Measurements from ENCODE around the gene NMU.
A peak's percentile ranks its signal among the peaks of the same experiment; 100 is the strongest.
"Not testable (repeated sequence)": the region's sequence is repeated elsewhere in the genome, so short reads cannot be mapped to it uniquely, and the experiment has no call there.

NMU gene, protein sequence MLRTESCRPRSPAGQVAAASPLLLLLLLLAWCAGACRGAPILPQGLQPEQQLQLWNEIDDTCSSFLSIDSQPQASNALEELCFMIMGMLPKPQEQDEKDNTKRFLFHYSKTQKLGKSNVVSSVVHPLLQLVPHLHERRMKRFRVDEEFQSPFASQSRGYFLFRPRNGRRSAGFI
- total RNA-seq, result 0 to 4.4 (median 0) reads per million in 18 experiments

DNA sequence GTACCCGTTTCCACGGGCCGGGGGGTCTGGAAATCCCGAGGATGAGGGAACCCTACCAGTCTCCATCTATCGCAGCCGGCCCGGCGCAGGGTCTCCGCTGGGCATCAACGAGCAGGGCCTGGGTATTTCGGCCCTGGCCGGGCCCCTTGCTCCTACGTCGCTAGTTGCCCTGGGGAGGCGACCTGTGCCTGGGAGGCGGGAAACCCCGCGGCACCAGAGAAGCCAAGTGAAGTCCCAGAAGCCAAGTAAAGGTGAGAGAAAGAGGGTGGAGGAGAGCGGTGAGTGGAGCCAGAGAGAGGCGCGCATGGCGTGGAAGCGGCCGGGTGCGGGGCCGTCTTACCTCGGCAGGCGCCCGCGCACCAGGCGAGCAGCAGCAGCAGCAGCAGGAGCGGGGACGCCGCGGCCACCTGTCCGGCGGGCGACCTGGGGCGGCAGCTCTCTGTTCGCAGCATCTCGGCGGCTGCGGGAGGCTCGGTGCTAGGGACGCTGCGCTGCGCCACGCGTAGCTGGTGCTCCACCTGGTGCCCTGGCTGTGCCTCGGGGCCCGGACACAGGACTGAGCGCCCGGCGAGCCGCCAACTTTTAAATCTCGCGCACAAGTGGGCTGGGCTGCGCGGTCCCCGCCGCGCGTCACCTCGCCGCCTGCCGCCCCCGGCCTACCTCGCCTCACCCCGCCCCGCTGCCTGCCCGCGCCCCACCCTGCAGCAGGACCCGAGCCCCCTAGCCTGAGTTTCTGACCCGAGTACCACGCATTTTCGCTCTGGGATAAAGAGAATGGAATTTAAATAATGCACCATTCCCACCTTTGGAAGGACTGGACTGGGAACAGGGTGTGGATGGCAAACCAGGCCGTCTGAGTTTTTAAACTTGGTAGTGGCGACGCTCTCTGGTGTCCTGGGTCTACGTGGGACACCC lies at the start of gene NMU:
NMU (minus strand) TSS at position 558 of the 915 bp plus-strand sequence; CDS start at position 452, 106 bp downstream.
- peak in 1 of 2 donors; percentile 4 for DNase-seq

DNA sequence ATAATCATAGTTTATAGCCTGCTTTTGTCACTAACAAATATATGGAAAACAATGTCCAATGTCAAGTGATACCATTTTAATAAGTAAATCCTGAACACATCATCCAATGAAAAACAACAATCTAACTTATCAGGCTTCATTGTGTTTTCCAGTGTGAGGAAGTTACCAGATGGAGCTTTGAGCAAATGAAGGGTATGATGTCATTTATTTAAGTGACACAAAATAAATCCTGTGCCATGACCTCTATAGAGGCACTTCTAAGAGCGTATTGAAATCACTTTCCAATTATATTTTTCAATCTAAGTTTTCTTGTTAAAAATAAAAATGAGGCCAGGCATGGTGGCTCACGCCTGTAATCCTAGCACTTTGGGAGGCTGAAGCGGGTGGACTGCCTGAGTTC lies 48.2 kb upstream of the NMU start:
- no peak for DNase-seq

DNA sequence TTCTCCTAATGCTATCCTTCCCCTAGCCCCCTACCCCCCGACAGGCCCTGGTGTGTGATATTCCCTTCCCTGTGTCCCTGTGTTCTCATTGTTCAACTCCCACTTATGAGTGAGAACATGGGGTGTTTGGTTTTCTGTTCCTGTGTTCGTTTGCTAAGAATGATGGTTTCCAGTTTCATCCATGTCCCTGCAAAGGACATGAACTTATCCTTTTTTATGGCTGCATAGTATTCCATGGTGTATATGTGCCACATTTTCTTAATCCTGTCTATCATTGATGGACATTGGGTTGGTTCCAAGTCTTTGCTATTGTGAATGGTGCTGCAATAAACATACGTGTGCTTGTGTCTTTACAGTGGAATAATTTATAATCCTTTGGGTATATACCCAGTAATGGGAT lies 46.7 kb upstream of the NMU start:
- DNase-seq, result not testable (repeated sequence)

DNA sequence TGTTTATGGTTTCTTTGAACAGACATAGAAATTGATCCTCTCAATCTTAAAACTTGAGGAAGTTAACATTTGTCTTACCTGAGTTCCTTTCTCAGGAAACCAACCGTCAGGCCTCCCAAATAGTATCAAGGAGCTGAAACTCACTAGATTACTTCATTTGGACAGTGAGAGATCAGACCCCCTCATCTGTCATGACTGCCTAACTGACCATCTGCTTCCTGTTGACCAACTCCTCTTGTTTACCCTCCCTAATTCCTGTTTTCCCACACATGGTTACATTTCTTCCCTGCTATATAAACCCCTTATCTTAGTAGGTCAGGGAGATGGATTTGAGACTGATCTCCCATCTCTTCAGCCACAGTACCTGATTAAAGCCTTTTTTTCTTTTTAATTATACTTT lies 46.2 kb upstream of the NMU start:
- DNase-seq, result no peak

DNA sequence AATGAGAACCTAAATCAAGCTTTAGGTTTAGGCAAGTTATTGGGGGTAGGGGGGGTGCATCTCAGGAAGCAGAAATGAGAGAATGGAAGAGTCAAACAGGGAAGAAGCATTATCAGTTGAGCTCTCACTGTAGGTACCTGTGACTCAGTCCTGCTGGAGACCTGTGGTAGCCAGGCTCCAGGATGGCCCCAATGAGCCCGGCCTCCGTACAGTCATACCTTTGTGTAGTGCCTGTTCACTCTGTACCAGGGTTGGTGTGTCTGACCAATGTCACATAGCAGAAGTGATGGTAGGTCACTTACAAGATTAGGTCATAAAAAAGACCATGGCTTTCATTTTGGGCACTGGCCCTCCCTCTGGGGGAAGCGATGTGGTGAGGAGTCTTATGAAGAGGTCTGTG lies 45.3 kb upstream of the NMU start:
- DNase-seq, result no peak

DNA sequence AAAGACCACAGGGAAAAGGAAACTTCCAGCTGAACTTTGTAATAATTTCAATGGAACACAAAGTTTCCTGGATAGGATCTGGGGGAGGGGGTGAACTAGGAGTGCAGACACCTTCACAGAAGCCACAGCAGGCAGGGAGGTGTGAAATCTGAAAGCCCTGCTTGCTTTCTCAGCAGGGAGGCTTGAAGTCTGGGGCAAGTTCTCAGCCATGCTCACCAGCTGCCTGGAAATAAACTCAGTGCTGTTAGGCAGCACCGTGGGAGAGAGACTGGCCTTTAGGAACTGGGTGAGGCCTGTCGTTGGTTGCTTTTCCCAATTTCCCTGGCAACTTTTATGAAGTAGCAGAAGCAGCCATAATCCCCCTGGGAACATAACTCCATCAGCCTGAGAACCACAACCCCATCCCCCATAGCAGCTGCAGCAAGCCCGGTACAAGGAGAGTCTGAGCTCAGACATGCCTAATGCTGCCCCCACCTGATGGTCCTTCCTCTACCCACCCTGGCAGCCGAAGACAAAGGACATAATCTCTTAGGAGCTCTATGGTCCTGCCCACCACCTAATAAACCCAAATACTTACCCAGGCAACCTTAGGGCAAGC lies 39.2 kb upstream of the NMU start:
- DNase-seq, result no peak

DNA sequence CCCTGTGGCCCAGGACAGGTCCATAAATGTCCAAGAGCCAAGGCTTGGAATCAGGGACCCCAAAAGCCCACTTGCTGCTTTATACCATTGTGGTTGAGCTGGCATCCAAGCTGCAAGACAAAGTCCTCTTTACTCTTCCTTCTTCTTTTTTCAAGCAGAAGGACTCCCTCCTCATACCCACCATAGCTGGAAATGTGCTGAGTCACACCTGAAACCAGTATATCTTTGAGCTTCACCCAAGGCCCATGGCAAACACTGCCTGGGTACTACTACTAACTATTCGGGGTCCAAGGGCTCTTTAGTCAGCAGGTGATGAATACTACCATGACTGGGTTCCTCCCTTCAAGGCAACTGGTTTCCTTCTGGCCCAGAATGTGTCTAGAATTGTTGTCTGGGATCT lies 37.3 kb upstream of the NMU start:
- DNase-seq, result no peak

DNA sequence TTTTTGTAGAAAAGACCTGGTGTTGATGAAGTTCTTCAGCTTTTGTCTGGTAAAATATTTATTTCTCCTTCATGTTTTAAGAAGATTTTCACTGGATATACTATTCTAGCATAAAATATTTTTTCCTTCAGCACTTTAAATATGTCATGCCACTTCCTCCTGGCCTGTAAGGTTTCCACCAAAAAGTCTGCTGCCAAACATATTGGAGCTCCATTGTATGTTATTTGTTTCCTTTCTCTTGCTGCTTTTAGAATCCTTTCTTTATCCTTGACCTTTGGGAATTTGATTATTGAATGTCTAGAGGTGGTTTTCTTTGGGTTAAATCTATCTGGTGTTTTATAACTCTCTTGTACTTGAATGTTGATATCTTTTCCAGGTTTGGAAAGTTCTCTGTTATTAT lies 35.6 kb upstream of the NMU start:
- DNase-seq, result no peak

DNA sequence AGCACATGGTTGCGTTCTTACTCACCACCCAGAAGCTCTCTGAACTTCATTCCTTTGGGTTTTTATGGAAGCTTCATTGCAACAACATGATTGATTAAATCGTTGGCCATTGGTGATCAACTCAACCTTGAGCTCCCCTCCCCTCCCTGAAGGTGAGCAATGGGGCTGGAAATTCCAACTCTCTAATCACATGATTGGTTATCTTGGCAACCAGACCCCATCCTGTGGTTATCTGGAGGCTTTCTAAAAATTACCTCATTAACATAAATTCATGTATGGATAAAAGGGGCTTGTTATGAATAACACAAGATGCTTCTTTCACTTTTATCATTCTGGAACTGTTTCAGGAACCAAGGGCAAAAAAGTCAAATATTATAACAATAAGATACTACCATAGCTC lies 34.6 kb upstream of the NMU start:
- DNase-seq, result no peak

DNA sequence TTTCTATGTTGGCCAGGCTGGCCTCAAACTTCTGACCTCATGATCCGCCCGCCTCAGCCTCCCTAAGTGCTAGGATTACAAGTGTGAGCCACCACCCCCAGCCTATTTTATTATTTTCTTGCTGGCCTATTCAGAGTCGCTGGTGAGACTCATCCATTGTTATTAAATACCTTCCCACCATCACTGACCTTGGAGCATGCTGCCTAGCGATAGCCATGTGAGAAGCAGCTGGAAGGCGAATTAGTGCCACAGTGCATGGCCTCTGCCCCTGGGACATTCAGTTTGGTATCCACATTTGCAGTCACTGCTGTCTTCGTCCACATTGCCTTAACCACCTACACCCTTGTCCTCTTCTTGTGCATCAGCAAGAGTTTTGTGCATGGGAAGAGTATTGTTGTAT lies 32.4 kb upstream of the NMU start:
- DNase-seq, result no peak

DNA sequence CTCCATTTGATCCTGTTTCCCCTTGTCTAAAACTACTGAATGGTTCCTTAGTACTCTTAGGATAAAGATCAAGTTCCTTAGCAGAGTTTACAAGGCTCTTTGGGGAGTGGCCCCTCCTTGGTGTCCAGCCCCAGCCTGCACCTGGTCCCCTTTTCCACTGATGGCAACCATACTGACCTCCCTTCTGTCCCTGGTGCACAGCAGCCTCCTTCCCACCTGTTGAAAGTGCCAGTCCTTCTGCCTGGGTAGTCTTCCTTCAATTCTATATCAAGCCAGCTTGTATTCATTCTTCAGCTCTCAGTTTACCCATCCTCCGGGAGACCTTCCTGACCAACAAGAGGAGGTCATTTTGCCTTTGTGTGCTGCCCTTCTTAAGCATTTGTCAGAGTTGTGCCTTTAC lies 30.4 kb upstream of the NMU start:
- no peak for DNase-seq

DNA sequence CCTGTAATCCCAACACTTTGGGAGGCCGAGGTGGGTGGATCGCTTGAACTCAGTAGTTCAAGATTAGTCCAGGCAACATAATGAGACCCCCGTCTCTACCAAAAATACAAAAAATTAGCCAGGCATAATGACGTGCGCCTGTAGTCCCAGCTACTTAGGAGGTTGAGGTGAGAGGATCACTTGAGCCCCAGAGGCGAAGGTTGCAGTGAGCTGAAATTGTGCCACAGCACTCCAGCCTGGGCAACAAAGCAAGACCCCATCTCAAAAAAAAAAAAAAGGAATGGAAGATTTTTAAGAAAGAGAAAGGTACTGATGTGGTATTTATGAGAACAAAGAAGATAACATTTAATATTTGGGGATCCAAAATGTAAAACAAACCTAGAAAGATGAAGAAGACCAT lies 27.0 kb upstream of the NMU start:
- no peak for DNase-seq

DNA sequence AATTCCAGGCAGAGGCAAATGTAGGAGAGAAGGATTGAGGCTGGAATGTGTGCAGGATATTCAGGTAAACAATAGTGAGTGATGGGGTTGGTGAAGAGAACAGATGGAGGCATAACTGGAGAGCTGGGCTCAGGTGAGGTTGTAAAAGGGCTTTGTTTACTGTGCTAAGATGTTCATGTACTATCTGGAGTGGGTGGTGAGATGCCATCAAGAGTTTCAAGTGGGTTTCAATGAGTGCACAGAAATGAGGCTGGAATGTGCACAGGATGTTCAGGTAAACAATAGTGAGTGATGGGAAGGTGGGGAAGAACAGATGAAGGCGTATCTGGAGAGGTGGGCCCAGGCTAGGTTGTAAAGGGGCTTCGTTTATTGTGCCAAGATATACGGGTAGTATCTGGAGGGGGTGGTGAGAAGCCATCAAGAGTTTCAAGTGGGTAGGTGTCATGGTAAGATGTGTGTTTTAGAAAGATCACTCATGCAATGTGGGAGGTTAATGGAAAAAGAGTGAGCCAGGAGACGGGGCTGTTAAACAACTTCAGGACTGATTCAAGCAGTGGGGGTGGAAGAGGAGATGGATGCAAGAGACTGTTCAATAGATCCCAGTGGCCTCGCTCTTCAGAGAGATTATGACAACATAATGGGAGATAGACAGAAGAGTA lies 25.4 kb upstream of the NMU start:
- DNase-seq, result no peak

DNA sequence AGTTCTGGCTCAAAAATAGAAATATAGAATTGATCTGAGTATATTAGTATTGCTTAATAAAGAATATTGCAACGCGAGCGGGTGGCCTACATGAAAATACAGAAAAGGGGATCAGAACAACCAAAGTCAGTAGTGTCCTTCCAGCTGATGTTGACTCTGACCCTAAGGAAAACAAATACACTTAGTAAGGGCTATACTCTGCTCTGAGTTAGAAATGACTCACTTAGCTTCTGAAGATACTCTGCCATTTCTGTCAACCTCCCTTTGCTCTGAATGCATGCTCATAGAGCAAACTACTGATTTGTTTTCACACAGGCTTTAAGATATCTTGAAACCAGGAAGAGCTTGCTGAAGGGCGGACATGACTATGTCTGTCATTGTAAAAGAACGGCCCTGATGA lies 22.6 kb upstream of the NMU start:
- DNase-seq, result no peak

DNA sequence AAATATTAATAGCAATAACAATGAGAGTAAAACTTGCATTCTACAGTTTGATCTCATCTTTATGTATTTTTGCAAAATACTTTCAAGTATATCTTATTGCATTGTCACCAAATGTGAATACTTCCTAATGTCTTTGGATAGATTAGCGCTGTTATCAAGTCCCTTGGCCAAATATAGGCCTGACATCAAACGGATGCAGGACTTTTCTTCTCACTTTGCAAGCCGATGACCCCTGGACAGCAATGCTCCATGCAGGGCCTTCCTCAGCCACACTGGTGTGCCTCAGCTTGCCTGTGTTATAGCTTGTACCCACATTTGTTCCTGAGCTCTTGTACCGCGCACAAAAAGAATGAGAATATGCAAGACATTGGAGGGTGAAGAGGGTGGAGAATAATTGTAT lies 18.0 kb upstream of the NMU start:
- no peak for DNase-seq

DNA sequence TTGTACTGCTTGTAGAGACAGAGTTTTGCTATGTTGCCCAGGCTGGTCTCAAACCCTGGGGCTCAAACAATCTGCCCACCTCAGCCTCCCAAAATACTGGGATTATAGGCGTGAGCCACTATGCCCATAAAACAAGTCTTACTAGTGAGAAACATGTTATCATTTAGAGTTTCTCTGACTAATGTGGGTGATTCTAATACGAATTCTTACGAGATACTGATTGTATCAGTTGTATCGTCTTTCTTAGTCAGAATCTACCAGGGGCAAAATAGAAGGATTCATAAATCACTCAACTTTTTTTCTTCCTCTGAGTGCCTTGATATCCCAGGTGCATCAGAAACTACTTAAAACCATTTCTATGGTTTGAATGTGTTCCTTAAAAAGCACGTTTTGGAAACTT lies 14.4 kb upstream of the NMU start:
- no peak for DNase-seq

DNA sequence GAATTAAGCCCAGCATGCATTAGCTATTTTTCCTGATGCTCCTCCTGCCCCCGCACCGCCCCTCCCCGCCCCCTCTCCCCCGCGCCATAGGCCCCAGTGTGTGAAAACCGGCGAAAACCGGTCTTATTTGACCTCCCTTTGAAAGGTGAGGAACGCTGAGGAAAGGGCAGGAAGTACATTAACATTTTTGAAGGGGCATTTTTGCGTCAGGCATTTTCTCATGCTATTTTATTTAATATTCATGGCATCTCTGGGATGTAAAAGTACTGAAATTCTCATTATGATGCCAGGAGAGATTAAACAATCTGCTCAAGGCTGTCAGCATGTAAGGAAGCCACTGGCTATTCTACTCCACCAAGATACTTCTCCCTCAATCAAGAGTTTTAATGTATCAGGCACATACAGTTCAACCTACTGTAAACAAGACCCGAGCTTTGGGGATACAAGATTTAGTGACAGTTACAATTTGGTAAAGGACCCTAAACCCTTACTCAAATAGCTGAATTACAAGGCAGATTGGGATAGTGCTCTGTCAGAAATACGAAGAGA lies 1.2 kb upstream of the NMU start:
- no peak for DNase-seq

DNA sequence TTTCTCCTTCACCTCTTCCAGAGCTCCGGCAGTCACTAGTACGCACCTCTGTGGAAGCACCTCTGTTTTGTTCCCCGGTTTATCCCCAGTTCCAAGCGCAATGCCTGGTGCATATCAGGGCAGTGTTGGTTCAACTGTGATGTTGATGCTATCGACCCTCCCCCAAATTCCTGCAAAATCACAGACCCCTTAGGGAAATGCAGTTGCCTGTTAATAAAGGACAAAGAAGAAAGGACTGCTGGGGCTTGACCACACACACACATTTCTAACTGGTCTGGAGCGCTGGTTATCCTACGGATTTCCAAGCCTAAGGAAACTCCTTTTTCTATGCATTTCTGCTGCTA lies 530 bp upstream of the NMU start:
- DNase-seq, result no peak

DNA sequence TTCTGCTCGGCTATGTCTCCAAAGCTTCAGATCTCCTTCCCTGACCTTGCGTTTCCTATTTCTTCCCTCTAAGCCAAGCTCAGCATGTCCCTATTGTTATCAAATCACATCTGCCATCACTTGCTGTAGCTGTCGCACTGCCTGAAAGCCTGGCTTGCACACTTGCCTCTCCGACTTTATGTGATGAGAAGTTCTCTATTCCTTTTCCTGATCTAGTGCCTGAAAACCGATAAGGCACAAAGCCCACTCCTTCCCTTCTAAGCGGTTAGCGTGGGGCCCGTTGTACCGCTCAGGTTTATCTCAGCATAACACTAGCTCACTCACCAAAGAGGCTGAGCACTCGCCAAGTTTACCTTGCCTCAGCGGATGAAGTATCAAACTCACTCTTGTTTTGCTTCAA lies 816 bp downstream of the NMU start:
- DNase-seq, result no peak

DNA sequence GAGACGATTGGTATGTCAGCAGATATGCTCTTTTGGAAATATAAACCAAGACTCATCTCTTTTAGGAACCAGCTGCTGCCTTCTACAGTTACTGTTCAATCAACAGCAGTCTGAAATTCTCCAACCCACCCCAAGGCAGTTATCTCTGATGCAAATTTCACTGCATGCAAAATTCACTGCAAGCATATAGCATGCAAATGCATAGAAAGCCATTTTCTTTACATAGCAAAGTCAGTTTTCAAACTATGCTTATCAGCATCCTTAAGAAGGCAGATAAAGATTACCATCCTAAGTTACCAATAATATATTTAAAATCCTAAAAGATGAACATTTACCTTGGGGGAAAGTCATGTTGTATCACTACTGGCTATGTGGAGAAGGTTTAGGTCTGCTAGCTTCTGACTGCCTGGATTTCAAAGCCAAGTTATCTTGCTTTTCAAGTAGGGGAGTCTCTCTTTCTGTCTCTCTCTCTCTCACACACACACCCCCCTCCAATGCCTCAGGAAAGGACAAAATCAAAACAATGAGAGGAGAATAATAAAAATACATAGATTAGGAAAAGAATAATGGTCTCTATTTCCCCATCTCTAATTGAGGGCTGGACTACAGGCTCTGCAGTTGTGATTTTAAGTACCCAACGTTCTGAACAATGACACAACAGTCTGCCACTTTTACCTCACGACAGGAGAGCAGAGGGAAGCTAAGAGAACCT lies 1.5 kb downstream of the NMU start:
- no peak for DNase-seq

DNA sequence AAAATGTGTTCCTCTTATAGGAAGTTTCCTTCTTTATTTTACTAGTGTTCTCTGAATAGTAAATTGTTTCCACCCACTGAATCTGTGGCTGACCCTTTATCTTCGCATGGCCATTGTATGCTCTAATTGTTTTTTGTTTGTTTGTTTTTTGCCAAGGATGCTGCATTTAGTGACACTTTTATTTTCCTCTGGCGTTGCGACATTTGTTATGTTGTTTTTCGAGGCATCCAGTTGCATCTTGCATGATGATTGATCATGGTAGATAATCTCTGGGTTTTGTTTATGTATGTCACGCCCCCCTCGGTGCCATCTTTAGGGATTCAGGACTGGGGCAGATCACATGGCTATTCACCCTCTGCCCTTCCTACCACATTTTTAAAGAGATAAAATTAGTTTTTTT lies 2.2 kb downstream of the NMU start:
- no peak for DNase-seq

DNA sequence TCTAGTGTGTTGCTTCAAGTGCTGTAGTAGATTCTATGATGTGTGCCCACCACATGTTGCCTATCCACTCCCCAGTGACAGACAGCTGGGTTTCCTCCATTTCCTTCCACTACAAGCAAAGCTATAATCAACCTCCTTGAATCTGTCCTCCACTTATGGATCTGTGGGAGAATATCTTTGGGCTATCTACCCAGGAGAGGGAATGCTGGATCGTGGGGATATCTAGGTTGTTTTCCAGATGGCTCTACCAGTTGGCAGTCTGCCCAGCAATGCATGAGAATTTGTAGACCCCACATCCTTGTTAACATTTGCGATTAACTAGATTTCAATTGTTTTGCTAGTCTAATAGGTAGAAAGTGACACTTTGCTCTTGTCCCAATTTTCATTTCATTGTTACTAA lies 10.3 kb downstream of the NMU start:
- no peak for DNase-seq

DNA sequence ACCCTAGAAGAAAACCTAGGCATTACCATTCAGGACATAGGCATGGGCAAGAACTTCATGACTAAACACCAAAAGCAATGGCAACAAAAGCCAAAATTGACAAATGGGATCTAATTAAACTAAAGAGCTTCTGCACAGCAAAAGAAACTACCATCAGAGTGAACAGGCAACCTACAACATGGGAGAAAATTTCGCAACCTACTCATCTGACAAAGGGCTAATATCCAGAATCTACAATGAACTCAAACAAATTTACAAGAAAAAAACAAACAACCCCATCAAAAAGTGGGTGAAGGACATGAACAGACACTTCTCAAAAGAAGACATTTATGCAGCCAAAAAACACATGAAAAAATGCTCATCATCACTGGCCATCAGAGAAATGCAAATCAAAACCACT lies 12.0 kb downstream of the NMU start:
- not testable (repeated sequence) for DNase-seq

All from inflammatory macrophage (primary cell).